GM12864 (cell line): ENCODE data around the gene TRAPPC2L.

ENCODE experiments used
- DNase-seq: peaks from one replicate; pipeline ENCODE4 v3.0.0-alpha.2; 2011; ENCODE audit warnings: low read depth
- H3K4me3 ChIP-seq: 2 replicates; pipeline ENCODE4 v1.5.1; 2011; ENCODE audit warnings: mild to moderate bottlenecking, low read depth, low read length, control low read depth
- TF ChIP-seq, protein P1 (sequence below): IDR thresholded peaks from 2 replicates; pipeline ENCODE4 v1.5.1; 2011; ENCODE audit warnings: low read depth, mild to moderate bottlenecking, moderate library complexity, low read length, control low read depth, inconsistent platforms; ENCODE audit errors: missing control alignments

The TRAPPC2L gene

DNA sequence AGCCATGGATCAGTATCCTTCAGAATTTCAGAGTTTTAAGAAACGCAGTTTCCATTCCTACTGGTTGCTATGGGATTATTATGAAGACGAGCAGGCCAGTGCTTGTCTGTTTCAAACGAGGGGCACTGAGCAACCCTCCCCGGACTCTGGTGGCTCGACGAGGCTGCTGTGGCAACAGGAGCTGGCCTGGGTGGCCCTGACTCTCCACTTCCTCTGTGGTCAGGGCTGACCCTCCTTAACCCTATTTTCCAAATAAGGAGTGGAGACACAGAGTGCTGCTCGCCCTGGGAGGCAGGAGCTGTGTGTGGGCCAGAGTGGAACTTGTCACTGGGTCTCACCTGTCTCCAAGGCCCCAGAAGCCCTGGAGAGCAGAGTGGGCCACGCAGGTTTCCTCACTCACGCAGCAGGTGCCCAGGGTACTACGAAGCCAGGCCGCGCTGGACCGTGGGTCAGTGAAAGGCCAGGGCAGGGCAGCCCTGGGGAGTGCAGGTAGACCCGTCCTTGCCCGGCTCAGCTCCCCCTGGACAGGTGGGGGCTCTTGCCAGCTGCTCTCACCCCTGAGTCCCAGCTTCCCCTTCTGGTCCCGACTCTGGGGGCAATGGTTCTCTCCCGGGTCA is 3.5 kb upstream of the TRAPPC2L start:
- TF ChIP-seq, protein P1, sequence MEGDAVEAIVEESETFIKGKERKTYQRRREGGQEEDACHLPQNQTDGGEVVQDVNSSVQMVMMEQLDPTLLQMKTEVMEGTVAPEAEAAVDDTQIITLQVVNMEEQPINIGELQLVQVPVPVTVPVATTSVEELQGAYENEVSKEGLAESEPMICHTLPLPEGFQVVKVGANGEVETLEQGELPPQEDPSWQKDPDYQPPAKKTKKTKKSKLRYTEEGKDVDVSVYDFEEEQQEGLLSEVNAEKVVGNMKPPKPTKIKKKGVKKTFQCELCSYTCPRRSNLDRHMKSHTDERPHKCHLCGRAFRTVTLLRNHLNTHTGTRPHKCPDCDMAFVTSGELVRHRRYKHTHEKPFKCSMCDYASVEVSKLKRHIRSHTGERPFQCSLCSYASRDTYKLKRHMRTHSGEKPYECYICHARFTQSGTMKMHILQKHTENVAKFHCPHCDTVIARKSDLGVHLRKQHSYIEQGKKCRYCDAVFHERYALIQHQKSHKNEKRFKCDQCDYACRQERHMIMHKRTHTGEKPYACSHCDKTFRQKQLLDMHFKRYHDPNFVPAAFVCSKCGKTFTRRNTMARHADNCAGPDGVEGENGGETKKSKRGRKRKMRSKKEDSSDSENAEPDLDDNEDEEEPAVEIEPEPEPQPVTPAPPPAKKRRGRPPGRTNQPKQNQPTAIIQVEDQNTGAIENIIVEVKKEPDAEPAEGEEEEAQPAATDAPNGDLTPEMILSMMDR = no peak
- H3K4me3 ChIP-seq = no peak overlapping the region
- no peak for DNase-seq

DNA sequence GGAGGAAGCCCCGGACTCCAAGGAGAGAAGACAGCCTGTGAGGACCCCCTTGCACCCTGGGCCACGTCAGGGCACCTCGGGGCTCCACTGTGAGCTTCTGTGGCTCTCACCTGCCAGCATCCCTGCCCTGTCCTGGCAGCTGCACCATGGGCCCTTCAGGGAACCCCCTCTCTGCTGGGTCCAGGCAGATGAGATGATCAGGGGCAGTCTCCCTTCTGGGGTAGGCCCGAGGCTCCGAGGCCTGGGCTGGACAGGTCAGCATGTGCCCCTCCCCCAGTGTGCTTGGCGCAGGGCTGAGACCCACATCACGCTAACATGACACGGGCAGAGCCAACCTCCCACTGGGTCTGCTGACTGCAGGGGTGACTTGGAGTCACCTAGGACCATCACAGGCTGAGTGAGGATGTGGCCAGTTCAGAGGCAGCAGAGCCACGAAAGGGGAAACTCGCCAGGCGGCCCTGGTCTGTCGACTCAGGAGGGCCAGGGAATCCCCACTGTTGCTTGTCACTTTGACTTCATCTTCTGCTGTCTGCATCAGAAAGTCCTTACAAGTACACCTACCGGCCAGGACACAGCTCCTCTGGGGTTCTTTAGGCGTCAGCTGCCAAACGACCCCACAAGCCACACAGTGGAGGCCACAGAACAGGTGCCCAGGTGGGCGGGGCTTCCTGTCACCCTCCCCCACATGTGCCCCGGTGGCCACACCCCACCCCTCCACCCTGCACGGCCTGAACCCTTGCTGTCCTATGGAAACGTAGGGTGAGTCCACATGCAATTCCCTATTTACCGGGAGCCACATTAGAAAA is 2.4 kb upstream of the TRAPPC2L start:
- DNase-seq = no peak

DNA sequence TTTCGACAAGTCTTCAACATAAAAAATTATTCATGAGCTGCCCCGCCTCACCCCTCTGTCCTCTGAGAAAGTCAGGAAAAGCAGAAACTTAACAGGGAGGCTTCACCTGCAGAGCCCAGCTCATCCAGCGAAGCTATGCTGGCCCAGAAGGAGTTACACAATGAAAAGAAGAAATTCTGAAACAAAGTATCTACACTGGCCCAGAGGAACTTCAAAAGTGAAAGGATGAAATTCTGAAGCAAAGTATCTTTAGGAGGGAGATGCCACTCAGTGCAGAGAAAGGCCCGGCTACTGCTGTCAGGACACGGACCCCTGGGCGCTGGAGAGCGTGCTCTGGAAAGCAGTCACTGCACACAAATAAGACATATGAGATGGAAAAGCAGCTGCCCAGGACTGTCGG is 1.8 kb upstream of the TRAPPC2L start:
- TF ChIP-seq, protein P1 = no peak
- no peak for DNase-seq
- no peak overlapping the region for H3K4me3 ChIP-seq

More for the DNA sequence above, 2.4 kb upstream of the TRAPPC2L start:
- TF ChIP-seq, protein P1 = no peak
- H3K4me3 ChIP-seq = no peak overlapping the region

DNA sequence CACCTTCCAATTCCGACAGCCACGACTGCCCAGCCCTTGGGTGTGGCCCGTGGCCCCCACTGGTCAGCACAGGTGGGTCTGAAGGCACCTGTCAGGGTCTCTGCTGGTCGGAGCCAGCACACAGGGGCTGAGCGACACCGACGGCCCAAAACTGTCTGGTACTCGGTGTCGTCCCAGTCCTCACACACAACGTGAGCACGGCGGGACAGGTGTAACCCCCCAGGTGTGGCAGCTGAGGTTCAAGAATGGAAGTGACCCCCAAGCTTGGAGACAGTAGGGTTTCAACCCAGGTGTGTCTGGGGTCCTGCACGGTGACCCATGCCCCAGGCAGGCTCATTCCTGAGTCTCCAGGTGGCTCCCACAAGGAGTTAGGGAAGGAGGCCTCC is 1.2 kb upstream of the TRAPPC2L start:
- peak overlapping the region; percentile 62 for H3K4me3 ChIP-seq
- TF ChIP-seq, protein P1 = no peak

DNA sequence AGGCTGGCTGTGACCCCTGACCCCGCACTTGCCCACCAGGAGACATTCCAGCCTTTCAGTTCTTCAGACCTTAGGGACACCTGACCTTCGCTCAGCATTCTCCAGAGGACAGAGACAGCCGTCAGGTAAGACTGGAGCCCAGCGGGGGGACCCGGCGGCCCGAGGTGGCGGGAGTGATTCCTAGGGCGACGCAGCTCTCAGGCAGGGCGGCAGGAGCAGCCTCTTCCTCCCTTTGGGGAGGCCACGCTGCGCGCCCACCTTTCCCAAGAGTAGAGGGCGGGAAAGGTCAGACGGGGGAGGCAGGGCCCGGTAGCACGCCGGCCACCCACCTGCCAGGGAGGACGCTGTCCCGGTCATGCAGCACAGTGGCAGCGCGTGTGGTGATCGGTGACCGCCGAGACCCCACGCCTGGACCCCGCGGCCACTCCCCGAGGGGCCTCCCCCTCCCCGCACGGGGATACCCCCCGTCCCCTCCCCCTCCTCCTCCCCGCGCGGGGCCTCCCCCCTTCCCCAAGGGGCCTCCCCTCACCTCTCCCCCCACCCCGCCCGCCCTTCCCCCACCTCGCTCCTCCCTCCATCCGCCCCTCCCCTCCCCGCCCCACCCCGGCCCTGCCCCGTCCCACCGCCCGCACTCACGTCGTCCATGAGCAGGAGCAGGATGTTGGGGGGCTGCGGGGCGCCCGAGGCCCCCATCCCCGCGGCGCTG is 652 bp upstream of the TRAPPC2L start:
- no peak for DNase-seq
- TF ChIP-seq, protein P1 = no peak
- H3K4me3 ChIP-seq = peak overlapping the region; percentile 93

More for the DNA sequence above, 1.2 kb upstream of the TRAPPC2L start:
- DNase-seq = no peak

DNA sequence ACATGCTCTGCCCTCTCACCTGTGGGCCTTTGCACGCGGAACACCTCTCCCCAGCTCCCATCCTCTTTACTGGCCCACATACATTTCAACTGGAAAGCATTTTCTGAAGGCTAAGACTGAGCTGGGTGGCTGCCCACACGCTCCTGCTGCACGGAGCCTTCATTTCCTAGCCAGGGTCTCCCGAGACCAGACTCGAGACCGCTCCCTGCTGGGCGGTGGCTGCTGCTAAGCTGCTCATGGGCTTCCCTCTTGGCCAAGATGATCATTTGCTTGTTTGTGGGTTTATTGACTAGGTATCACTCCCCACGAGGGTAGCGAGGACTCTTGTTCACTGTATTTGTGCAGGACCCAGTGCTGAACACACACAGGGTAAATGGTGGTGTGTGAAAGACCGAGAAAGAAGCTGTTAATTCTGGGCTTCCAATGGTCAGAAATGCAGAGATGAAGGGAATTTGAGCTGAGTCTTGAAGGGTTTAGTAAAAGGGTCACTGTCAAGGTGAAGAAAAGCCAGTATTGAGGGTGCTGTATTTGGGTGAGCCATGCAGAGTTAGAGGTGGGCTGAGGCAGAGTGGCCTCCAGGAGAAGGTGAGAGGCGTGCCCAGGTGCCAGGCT is 907 bp downstream of the TRAPPC2L start:
- H3K4me3 ChIP-seq = peak overlapping the region; percentile 93
- DNase-seq = peak; percentile 44
- TF ChIP-seq, protein P1 = peak; percentile 80
